Measurements from ENCODE around the gene HAO2.

The HAO2 gene

GRCh38 chr1:119380983-119381662 lies 12.5 kb downstream of the HAO2 start:
- DNase-seq, result no peak

GRCh38 chr1:119384591-119384990 lies 16.0 kb downstream of the HAO2 start:
- DNase-seq, result no peak

- DNase-seq, result no peak
These were observed 17.1 kb downstream of the HAO2 start for GRCh38 chr1:119385650-119386049.

- no peak for DNase-seq
These were observed 19.3 kb downstream of the HAO2 start for GRCh38 chr1:119387858-119388257.

GRCh38 chr1:119388450-119388849 lies 19.9 kb downstream of the HAO2 start:
- DNase-seq, result no peak

- DNase-seq, result no peak
These were observed 21.9 kb downstream of the HAO2 start for GRCh38 chr1:119390526-119390925.

GRCh38 chr1:119391749-119392148 lies 23.2 kb downstream of the HAO2 start:
- DNase-seq, result no peak

- DNase-seq, result no peak
These were observed 25.5 kb downstream of the HAO2 start for GRCh38 chr1:119394085-119394484.

- no peak for DNase-seq
These were observed 28.4 kb downstream of the HAO2 start for GRCh38 chr1:119396982-119397381.

GRCh38 chr1:119397986-119398385 lies 29.4 kb downstream of the HAO2 start:
- DNase-seq, result no peak

- no peak for DNase-seq
These were observed 36.2 kb downstream of the HAO2 start for GRCh38 chr1:119404736-119405135.

GRCh38 chr1:119409731-119410130 lies 41.1 kb downstream of the HAO2 start:
- no peak for DNase-seq

- no peak for DNase-seq
These were observed 42.4 kb downstream of the HAO2 start for GRCh38 chr1:119410961-119411360.

- DNase-seq, result no peak
These were observed 46.4 kb downstream of the HAO2 start, which contains the start of gene HSD3B2 for GRCh38 chr1:119414950-119415349. Gene HSD3B2, plus strand, starts transcription at chr1:119415150. Its CDS starts 270 bp downstream, at chr1:119415420.

- DNase-seq, result no peak
These were observed 47.5 kb downstream of the HAO2 start for GRCh38 chr1:119416006-119416640.

GRCh38 chr1:119419109-119419508 lies 50.5 kb downstream of the HAO2 start:
- no peak for DNase-seq

- no peak for DNase-seq
These were observed 52.1 kb downstream of the HAO2 start for GRCh38 chr1:119420638-119421037.

- no peak for DNase-seq
These were observed 54.0 kb downstream of the HAO2 start for GRCh38 chr1:119422631-119423030.

GRCh38 chr1:119428991-119429390 lies 60.4 kb downstream of the HAO2 start:
- DNase-seq, result no peak

GRCh38 chr1:119429687-119430086 lies 61.1 kb downstream of the HAO2 start:
- DNase-seq, result no peak

- DNase-seq, result no peak
These were observed 61.9 kb downstream of the HAO2 start for GRCh38 chr1:119430486-119430885.

- no peak for DNase-seq
These were observed 63.3 kb downstream of the HAO2 start for GRCh38 chr1:119431836-119432235.

GRCh38 chr1:119435052-119435451 lies 66.5 kb downstream of the HAO2 start:
- no peak for DNase-seq

GRCh38 chr1:119438761-119439160 lies 70.2 kb downstream of the HAO2 start:
- DNase-seq, result no peak
